Motor neuron (in vitro differentiated cells): ENCODE data around the gene HDHD5. TPM values are rescaled to one million over a fixed set of nuclear protein-coding genes. Genes with fewer than 3 reads are reported as not detected.
A peak's percentile ranks its signal among the peaks of the same experiment; 100 is the strongest.
"Not testable (repeated sequence)": the region's sequence is repeated elsewhere in the genome, so short reads cannot be mapped to it uniquely, and the experiment has no call there.

Experiments
- ATAC-seq, 8 experiments: fragments of 200-7000 bp; cut with Tn5 transposase; replicated peaks in 6 of 8; 2 replicates each; pipeline ENCODE4 v1.8.0; 2021; ENCODE audit warnings: mild to moderate bottlenecking in 8 of 8, moderate library complexity in 8 of 8
- H3K27ac ChIP-seq, 2 donors: fragments of 250-450 bp; sonication (Bioruptor Pico); 2 replicates each; pipeline ENCODE4 v1.9.0; 2021; ENCODE audit warnings: antibody characterized with exemption in 2 of 2, mild to moderate bottlenecking in 2 of 2, moderate library complexity in 1 of 2
- H3K4me1 ChIP-seq, 2 donors: fragments of 250-450 bp; sonication (Bioruptor Pico); replicated peaks in 1 of 2; 2 replicates each; pipeline ENCODE4 v1.6.1; 2021; ENCODE audit warnings: antibody characterized with exemption in 2 of 2, mild to moderate bottlenecking in 2 of 2, moderate library complexity in 1 of 2
- H3K4me3 ChIP-seq, 5 donors: fragments of 250-450 bp; sonication (Bioruptor Pico); 2 replicates each; pipeline ENCODE4 v1.9.0; 2021; ENCODE audit warnings: antibody characterized with exemption in 5 of 5, mild to moderate bottlenecking in 5 of 5, moderate library complexity in 4 of 5
- WGBS, 10 experiments: fragments of 450-650 bp; shearing (Covaris generic); methylation state at CpG; one replicate each; pipeline ENCODE4 v1.0.0; 2022; 5-methylcytosine and 5-hydroxymethylcytosine counted together
- in situ Hi-C, 9 experiments: fragments of 400-800 bp; cut with MboI; loops; one replicate each; pipeline ENCODE4 v1.15.0; 2021; ENCODE audit warnings: low sequenced_read_pairs in 9 of 9, low pct_unique_long_range_greater_than_20kb in 2 of 9; ENCODE audit not compliant: unreplicated experiment in 9 of 9
- total RNA-seq, 8 experiments: library from RNA; unstranded; fragments of 300-600 nt; gene quantifications; 2 replicates each; pipeline versions ENCODE4 v1.2.3 to v1.2.4, GENCODE V29; 2022

HDHD5 gene
- total RNA-seq, 8 experiments from 2014 or later = 20.5 to 38.0 (median 31.8) TPM

DNA sequence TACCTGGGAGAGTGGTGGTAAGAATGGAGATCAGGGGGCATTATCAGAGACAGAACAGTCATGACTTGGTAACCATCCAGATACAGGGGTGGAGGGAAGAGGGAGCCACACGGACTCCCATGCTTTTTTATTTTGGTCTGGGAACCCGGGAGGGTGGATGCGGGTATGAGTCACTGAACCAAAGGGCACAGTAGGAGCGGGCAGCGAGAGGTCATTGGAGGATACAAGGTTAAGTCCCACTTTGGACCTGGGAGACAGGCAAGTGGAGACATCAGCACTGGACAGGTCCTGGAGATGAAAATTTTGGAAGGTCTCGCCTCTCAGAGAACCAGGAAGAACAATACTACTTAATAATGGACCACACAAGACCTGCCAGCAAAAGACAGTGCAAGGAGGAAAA, 6.7 kb downstream of the HDHD5 start:
- peaks cover 12 to 17% of the 10 kb centered on the region in 2 donors for H3K4me1 ChIP-seq
- no peak for ATAC-seq
- 69 to 100% (median 89%) methylated on average over 1 to 6 of the region's 6 CpGs for WGBS, 10 experiments
- no peak overlapping the region for H3K27ac ChIP-seq
- H3K4me3 ChIP-seq = no peak overlapping the region
- in situ Hi-C loops = loop anchor here in 2 of 9 experiments (25.0 kb wide), 1 partner anchor 335 kb away; no protein-coding TSS in a partner anchor

DNA sequence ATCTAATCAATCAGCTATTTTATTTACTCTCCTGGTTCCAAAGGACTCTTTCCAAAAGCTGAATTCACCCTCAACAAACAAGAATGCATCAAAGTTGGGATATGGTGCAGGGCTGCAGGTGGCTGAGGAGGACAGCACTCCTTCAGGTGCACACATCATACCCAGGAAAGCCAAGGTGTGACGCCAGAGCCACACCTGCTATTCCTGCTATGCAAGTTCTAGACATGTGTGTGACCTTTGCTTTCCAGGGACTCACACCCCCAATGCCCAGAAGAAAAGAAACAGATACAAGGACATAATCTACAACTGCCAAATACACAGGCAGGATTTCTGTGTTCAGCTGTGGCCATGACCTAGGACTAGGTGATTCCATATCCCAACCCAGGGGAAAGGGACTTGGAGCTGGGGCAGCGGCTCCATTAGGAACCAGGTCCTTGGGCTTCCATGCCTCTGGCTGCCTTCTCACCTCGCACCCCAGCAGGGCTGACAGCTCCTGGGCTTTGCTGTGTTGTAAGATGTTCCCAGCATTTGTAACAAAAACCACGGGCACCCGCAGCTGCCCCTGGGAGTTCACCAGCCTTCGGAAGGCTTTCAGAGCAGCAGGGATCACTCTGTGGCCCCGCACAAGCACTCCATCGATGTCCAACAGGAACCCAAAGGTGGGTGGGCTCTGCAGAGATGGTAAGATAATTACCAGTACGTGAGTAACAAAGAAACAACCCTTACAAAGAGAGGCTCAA, 9.8 kb downstream of the HDHD5 start:
- H3K4me1 ChIP-seq = no peaks in the 10 kb centered on the region
- in situ Hi-C loops = no loop called here
- H3K4me3 ChIP-seq = no peak overlapping the region
- H3K27ac ChIP-seq = no peak overlapping the region
- 80 to 100% (median 93%) methylated on average over 1 to 7 of the region's 9 CpGs; no CpG with 5 or more reads in 2 of the 10 experiments for WGBS, 10 experiments
- ATAC-seq = no peak

DNA sequence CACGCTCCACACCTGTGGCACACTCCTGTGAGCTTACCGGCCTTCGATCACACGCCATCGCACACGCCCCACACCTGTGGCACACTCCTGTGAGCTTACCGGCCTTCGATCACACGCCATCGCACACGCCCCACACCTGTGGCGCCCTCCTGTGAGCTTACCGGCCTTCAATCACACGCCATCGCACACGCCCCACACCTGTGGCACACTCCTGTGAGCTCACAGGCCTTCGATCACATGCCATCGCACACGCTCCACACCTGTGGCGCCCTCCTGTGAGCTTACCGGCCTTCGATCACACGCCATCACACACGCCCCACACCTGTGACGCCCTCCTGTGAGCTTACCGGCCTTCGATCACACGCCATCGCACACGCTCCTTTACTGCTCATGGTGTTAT, 11.6 kb downstream of the HDHD5 start:
- in situ Hi-C loops, H3K4me3 ChIP-seq, H3K27ac ChIP-seq, ATAC-seq, H3K4me1 ChIP-seq: not testable (repeated sequence)
- WGBS, 10 experiments = 94 to 100% (median 100%) methylated on average over 1 to 4 of the region's 30 CpGs; no CpG with 5 or more reads in 4 of the 10 experiments

DNA sequence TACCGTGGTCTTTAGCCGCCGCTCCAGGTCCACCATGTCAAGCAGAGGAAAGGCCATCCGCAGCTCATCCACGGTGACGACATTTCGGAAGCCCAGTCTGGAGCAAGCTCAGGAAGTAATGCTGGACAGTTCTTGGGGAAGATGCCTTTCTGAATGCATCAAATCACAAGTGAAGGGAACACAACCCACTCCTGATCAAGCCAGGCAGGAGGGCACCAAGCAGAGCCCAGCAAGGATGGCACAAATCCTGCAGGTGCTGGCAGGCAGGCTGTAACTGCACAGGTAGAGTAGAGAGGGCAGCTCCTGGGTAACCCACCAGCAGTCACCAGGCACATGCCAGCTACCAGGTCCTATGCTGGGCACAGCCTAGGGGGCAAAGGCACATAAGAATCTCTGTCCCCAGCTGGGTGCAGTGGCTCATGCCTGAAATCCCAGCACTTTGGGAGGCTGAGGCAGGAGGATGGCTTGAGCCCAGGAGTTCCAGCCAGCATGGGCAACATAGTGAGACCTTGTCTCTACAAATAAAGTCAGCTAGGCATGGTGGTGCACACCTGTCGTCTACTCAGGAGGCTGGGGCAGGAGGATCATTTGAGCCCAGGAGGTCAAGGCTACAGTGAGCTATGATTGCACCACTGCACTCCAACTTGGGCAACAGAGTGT, 13.9 kb downstream of the HDHD5 start:
- in situ Hi-C loops = no loop called here
- Histone ChIP-seq H3K4me3 (no peak overlapping the region), H3K4me1 (no peaks in the 10 kb centered on the region), H3K27ac (no peak overlapping the region)
- WGBS, 10 experiments = 17 to 100% (median 97%) methylated on average over 1 to 5 of the region's 8 CpGs; no CpG with 5 or more reads in 4 of the 10 experiments
- no peak for ATAC-seq

DNA sequence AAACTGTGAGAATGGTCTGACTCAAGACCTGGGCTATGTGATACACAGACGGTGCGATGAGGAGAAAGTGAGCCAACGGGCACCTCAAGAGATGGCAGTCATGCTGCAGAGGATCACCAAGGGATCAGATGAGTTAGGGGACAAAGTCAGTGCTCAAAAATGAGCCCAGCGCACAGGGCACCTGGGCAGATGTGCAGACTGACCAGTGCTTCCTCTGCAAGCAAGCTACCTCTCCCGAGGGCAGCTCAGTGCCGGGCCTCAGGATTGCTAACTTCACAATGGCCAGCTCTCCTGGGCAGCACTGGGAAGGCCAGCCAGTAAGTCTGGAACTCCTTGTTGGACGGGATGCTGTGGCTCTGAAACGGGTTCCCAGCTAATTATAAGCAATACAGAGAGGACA, 15.3 kb downstream of the HDHD5 start:
- ATAC-seq = no peak
- in situ Hi-C loops = no loop called here
- Histone ChIP-seq H3K4me1 (no peaks in the 10 kb centered on the region), H3K4me3 (no peak overlapping the region), H3K27ac (no peak overlapping the region)
- WGBS, 10 experiments = 87 to 100% (median 95%) methylated on average over 2 to 4 of the region's 8 CpGs; no CpG with 5 or more reads in 6 of the 10 experiments

DNA sequence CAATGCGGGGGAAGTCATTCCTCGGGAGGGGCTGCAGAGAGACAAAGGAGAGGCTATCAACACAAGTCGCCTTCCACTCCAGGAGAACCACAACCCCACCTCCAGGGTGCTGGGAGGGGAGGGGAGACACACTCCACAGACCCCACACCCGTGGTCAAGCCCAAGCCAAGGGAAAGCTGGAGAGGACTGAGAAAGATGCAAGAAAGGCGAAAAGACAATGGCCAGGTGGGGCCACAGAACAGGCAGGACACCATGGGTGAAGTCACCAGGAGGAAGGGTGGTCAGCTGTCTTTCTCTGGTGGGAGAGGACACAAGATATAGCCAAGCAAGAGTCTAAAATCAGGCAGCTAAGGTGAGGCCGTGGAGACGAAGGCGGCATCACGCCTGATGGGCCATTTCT, 16.0 kb downstream of the HDHD5 start:
- in situ Hi-C loops = no loop called here
- no peaks in the 10 kb centered on the region for H3K4me1 ChIP-seq
- 87 to 100% (median 92%) methylated on average over 1 to 8 of the region's 9 CpGs; no CpG with 5 or more reads in 5 of the 10 experiments for WGBS, 10 experiments
- H3K4me3 ChIP-seq = no peak overlapping the region
- no peak for ATAC-seq
- no peak overlapping the region for H3K27ac ChIP-seq

DNA sequence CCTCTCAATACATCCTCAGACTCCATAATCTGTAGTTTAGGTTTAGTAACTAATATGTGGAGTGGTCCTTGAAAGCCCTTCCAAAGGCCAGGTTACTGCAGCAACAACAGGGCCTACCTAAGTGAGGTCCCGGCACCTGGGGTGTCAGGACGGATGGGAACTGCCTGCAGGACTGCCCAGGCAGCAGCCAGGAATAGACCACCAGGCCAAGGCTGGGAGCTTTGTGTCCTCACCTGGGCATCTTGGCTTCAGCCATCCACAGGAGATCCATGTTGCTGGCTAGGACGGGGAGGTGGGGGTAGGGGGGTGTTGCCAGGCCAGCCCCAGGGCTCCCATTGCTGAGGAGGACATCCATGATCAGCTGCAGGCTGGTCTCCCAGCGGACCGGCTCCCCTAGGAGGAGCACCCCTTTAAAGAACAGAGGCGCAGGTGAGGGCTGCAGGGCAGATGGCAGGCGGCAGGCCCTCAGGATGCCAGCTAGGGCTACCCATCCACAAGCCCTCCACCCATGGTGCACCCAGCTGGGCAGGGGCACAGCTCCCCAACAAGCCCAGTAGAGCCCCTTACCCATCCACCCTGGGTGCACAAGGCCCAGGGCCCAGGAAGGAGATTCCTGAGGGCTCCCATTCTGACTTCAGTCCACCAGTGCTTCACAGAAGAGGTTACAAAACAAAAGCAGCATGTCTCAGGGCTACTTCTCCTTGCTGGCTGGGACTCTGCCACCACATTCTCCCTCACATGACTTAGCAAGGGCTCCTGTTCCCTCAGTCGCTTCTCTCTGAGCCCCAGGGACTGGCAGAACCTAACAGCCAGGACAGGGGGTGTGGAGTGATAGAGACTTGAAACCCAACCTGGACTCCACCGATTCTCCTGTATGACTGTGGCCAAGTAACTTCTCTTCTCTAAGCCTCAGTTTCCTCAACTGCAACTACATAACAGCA, 18.0 kb downstream of the HDHD5 start:
- no peaks in the 10 kb centered on the region for H3K4me1 ChIP-seq
- H3K27ac ChIP-seq = no peak overlapping the region
- no peak for ATAC-seq
- H3K4me3 ChIP-seq = no peak overlapping the region
- in situ Hi-C loops = no loop called here
- WGBS, 10 experiments = 100% methylated on average over 1 of the region's 9 CpGs; no CpG with 5 or more reads in 8 of the 10 experiments

DNA sequence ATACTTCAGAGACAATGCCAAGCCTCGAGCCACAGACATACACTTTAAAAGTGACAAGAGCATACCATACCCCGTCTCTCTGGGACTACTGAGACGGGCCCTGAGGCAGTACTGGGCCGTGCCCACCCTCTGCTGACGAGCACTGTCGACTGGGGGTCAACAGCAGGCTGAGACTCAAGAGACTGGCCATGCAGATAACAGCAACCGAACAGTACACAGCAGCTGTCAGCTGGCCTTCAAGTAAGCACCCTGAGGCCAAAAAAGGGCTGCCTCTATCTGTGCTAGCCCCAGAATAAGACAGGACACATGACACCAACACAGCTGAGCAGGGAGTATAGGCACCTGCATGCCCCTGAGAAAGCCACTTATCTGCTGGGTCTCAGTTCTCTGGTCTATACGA, 19.1 kb downstream of the HDHD5 start:
- no peaks in the 10 kb centered on the region for H3K4me1 ChIP-seq
- 60 to 100% (median 88%) methylated on average over 1 to 4 of the region's 8 CpGs; no CpG with 5 or more reads in 3 of the 10 experiments for WGBS, 10 experiments
- no peak overlapping the region for H3K27ac ChIP-seq
- ATAC-seq = no peak
- H3K4me3 ChIP-seq = no peak overlapping the region
- in situ Hi-C loops = no loop called here

DNA sequence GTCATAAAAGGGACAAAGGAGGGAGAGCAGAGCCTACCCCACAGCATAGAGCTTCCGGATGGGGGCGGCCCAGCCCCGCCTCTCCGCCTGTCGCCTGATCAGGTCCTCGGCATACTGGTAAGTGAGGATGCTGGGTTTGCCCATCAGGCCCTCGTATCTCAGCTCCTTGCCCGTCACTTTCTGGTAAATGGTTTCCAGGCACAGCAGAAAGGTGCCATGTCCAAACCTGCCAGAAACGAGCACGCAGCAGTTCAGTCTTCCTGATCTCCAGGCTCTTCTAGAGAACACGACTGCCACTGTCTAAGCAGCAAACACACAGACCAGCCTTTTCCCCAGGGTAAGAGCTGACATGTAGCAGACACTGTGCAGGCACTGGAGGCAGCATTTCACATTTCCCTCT, 20.6 kb downstream of the HDHD5 start:
- ATAC-seq = no peak
- Histone ChIP-seq H3K27ac (no peak overlapping the region), H3K4me3 (no peak overlapping the region), H3K4me1 (no peaks in the 10 kb centered on the region)
- WGBS, 10 experiments = 80 to 100% (median 91%) methylated on average over 1 to 8 of the region's 11 CpGs; no CpG with 5 or more reads in 4 of the 10 experiments
- in situ Hi-C loops = no loop called here

DNA sequence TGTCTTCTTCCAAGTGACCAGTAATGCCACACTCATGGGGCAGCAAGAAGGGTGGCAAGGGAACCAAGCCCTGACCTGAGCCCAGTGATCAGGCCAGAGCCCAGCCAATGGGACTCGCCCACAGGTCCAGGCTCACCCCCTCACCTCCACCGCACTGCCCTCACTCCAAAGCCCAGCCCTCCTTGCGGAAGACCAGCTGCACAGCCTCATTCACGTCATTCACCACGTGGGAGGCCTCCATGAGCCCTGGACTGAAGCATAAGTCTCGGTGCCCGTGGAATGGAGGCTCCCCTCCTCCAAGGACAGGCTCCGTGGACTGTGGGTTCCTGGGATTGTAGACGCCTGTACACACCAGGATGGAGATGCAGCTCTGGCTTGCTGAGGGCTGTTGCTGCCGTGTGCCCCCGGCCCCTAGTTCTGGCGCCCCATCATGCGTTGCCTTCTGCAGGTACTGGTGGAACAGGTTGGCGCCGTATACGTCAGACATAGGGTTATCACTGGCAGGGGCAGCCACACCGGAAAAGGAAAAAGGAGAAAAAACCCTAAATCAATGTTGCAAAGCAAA, 21.1 kb downstream of the HDHD5 start:
- H3K27ac ChIP-seq = no peak overlapping the region
- no peaks in the 10 kb centered on the region for H3K4me1 ChIP-seq
- in situ Hi-C loops = no loop called here
- no peak for ATAC-seq
- no peak overlapping the region for H3K4me3 ChIP-seq
- 70 to 98% (median 94%) methylated on average over 1 to 9 of the region's 17 CpGs; no CpG with 5 or more reads in 2 of the 10 experiments for WGBS, 10 experiments

DNA sequence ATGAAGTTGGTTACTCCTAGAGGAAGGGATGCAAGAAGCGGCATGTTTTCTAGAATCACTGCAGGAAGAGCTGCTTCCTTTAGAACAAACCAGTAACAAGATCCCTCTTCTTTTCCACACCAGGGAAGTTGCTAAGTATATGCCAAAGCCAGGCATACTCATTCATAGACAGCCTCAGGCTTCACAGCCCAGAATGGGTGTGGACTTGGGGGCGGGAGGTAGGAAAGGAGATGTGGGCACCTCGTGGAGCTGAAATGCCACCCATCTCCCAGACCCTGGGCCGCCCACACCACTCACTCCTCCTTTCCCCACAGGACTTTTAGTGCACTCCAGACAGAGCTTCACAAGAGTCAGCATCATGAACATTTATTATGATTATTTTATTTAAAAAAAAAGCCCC, 21.9 kb downstream of the HDHD5 start:
- 50 to 100% (median 92%) methylated on average over 1 to 2 of the region's 4 CpGs; no CpG with 5 or more reads in 6 of the 10 experiments for WGBS, 10 experiments
- no peak overlapping the region for H3K27ac ChIP-seq

DNA sequence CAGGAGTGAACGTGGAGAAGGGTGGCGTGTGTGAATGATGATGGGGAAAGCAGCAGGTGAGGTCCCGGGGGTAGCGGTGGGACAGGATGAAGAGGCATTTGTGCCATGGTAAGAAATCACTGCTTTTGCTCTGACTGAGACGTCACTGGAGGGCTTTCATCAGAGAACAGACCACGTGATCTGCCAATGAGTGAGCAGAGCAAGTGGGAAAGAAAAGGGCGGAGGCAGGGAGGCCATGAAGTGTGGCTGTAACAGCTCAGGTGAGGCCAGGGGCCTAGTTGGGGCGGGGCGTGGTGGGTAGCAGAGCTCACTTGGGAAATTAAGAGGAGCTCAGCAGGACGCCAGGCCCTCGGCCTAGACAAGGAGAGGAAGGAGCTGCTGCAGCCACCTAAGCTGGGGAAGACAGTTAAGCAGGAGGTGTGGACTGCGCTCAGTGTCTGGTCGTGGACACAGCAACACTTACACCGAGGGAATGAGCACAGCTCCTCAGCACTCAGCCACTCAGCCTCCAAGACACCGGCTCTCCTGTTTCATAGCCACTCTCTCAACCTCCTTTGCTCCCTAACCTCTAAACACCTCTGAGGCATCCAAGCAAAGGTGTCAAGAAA, 23.8 kb downstream of the HDHD5 start:
- Histone ChIP-seq H3K4me3 (no peak overlapping the region), H3K4me1 (peaks cover 5 to 7% of the 10 kb centered on the region in 2 donors), H3K27ac (no peak overlapping the region)
- in situ Hi-C loops = no loop called here
- 60 to 100% (median 90%) methylated on average over 1 to 6 of the region's 15 CpGs; no CpG with 5 or more reads in 2 of the 10 experiments for WGBS, 10 experiments
- ATAC-seq = no peak

More for the DNA sequence above, 21.9 kb downstream of the HDHD5 start:
- Histone ChIP-seq H3K4me1 (no peaks in the 10 kb centered on the region), H3K4me3 (no peak overlapping the region)
- ATAC-seq = peak in 3 of 8 experiments; percentile 69 to 88 (median 80)
- in situ Hi-C loops = no loop called here
